Fibroblast of lung (primary cell): ENCODE measurements around the gene SPDYE6. TPM values are rescaled to one million over a fixed set of nuclear protein-coding genes. Genes with fewer than 3 reads are reported as not detected.
"Not testable (repeated sequence)": the region's sequence is repeated elsewhere in the genome, so short reads cannot be mapped to it uniquely, and the experiment has no call there.

Source experiments
- DNase-seq, 2 donors: peaks; one replicate each; pipeline versions ENCODE4 v3.0.0 to v3.0.0-alpha.2; 2010; ENCODE audit warnings: low read depth in 2 of 2
- H2AFZ ChIP-seq: 2 replicates; pipeline ENCODE4 v1.5.1; 2012; ENCODE audit warnings: low read length, control low read depth, inconsistent platforms
- H3K27ac ChIP-seq: 2 replicates; pipeline ENCODE4 v1.5.1; 2011; ENCODE audit warnings: low read length, control low read depth; ENCODE audit not compliant: insufficient read depth
- H3K27me3 ChIP-seq: 2 replicates; pipeline ENCODE4 v1.5.1; 2011; ENCODE audit warnings: mild to moderate bottlenecking, low read length; ENCODE audit not compliant: control insufficient read depth, insufficient read depth
- H3K36me3 ChIP-seq: 2 replicates; pipeline ENCODE4 v1.5.1; 2011; ENCODE audit warnings: low read length; ENCODE audit not compliant: control insufficient read depth, insufficient read depth
- H3K4me1 ChIP-seq: 2 replicates; pipeline ENCODE4 v1.5.1; 2011; ENCODE audit warnings: low read length; ENCODE audit not compliant: control insufficient read depth, insufficient read depth; ENCODE audit errors: extremely low read depth
- H3K4me2 ChIP-seq: 2 replicates; pipeline ENCODE4 v1.5.1; 2011; ENCODE audit warnings: low read length, control low read depth; ENCODE audit not compliant: insufficient read depth; ENCODE audit errors: extremely low read depth
- H3K4me3 ChIP-seq, 4 experiments: fragments of 200-600 bp in 1 of 4; sonication (generic) in 1 of 4; replicated peaks in 1 of 4; 2 replicates each; pipeline ENCODE4 v1.5.1; 2011 to 2016; ENCODE audit warnings: low read length in 4 of 4, low read depth in 3 of 4, mild to moderate bottlenecking in 3 of 4, control low read depth in 2 of 4, inconsistent platforms in 1 of 4, mixed read lengths in 1 of 4; ENCODE audit not compliant: insufficient read depth in 1 of 4; ENCODE audit errors: control extremely low read depth in 1 of 4
- H3K79me2 ChIP-seq: 2 replicates; pipeline ENCODE4 v1.5.1; 2012; ENCODE audit warnings: mild to moderate bottlenecking, low read length, inconsistent platforms; ENCODE audit not compliant: control insufficient read depth, insufficient read depth
- H3K9ac ChIP-seq: 2 replicates; pipeline ENCODE4 v1.5.1; 2011; ENCODE audit warnings: mild to moderate bottlenecking, low read length, control low read depth; ENCODE audit not compliant: insufficient read depth
- H3K9me3 ChIP-seq: 2 replicates; pipeline ENCODE4 v1.5.1; 2012; ENCODE audit warnings: low read depth, low read length; ENCODE audit not compliant: control insufficient read depth, insufficient read depth
- H4K20me1 ChIP-seq: 2 replicates; pipeline ENCODE4 v1.5.1; 2011; ENCODE audit warnings: low read length; ENCODE audit not compliant: control insufficient read depth, insufficient read depth; ENCODE audit errors: extremely low read depth
- CTCF ChIP-seq, 2 donors: IDR thresholded peaks in 1 of 2; conservative IDR thresholded peaks in 1 of 2; 1 replicate in 1 of 2; 2 replicates in 1 of 2; pipeline ENCODE4 v1.5.1; 2011 to 2012; ENCODE audit warnings: low read length in 2 of 2, control low read depth in 1 of 2, inconsistent platforms in 1 of 2, low read depth in 1 of 2, mild to moderate bottlenecking in 1 of 2
- EZH2 ChIP-seq: IDR thresholded peaks from 2 replicates; pipeline ENCODE4 v1.5.1; 2012; ENCODE audit warnings: low read length, control low read depth, mild to moderate bottlenecking; ENCODE audit errors: missing control alignments
- polyA plus RNA-seq, 2 donors: library from polyadenylated mRNA; depleted of rRNA in 1 of 2; stranded (reverse) in 1 of 2; unstranded in 1 of 2; fragments of >200 nt; gene quantifications; 2 replicates each; pipeline ENCODE4 v1.2.1, GENCODE V29; 2011 to 2012; ENCODE audit warnings: missing spikeins in 1 of 2
- total RNA-seq: library from RNA; depleted of rRNA; stranded (reverse); fragments of >200 nt; gene quantifications from 2 replicates; pipeline ENCODE4 v1.2.1, GENCODE V29; 2014

Gene SPDYE6
- total and polyA plus RNA-seq, 2 donors (not counting 1 experiment from before 2014, with no cell fraction given) = not detected

GRCh38 chr7:102389810-102390209 is 33.6 kb upstream of the SPDYE6 start:
- Histone ChIP-seq H3K4me3 (no peak overlapping the region), H3K4me1 (no peaks in the 10 kb centered on the region), H2AFZ (no peak overlapping the region), H3K79me2 (no peaks in the 10 kb centered on the region), H3K4me2 (no peak overlapping the region), H3K27ac (no peak overlapping the region), H3K9me3 (no peaks in the 10 kb centered on the region), H3K27me3 (no peaks in the 10 kb centered on the region), H3K9ac (no peak overlapping the region), H4K20me1 (no peaks in the 10 kb centered on the region), H3K36me3 (peaks cover 6% of the 10 kb centered on the region)
- no peak for DNase-seq
- no peak for TF ChIP-seq EZH2
- TF ChIP-seq CTCF (conservative IDR thresholded peaks at IDR 0.05 in 1 of 2, IDR thresholded peaks at IDR 0.05 in 1 of 2; ENCODE audit: low read depth in 1 of 2, low read length in 2 of 2) = no peak

- Histone ChIP-seq H3K4me2 (no peak overlapping the region), H3K9me3 (no peaks in the 10 kb centered on the region), H4K20me1 (no peaks in the 10 kb centered on the region), H3K4me1 (no peaks in the 10 kb centered on the region), H3K4me3 (no peak overlapping the region), H3K27ac (no peak overlapping the region), H3K27me3 (no peaks in the 10 kb centered on the region), H3K9ac (no peak overlapping the region), H3K36me3 (peaks cover 6% of the 10 kb centered on the region), H2AFZ (no peak overlapping the region), H3K79me2 (no peaks in the 10 kb centered on the region)
- no peak for DNase-seq
- TF ChIP-seq EZH2 (no peak), CTCF (conservative IDR thresholded peaks at IDR 0.05 in 1 of 2, IDR thresholded peaks at IDR 0.05 in 1 of 2; ENCODE audit: low read depth in 1 of 2, low read length in 2 of 2) (no peak)
Observed at GRCh38 chr7:102387064-102387463, 30.8 kb upstream of the SPDYE6 start.

- not testable (repeated sequence) for H3K36me3 ChIP-seq, H4K20me1 ChIP-seq, H3K4me1 ChIP-seq, H3K27me3 ChIP-seq, H3K4me3 ChIP-seq, H3K79me2 ChIP-seq, H3K9ac ChIP-seq, H3K9me3 ChIP-seq, DNase-seq, H3K4me2 ChIP-seq, H3K27ac ChIP-seq, H2AFZ ChIP-seq
Observed at GRCh38 chr7:102381696-102382425, 25.6 kb upstream of the SPDYE6 start.

- not testable (repeated sequence) for H3K4me2 ChIP-seq, H2AFZ ChIP-seq, H3K4me1 ChIP-seq, H3K9ac ChIP-seq, H3K36me3 ChIP-seq, H3K27ac ChIP-seq, H3K27me3 ChIP-seq, DNase-seq, H4K20me1 ChIP-seq, H3K79me2 ChIP-seq, H3K9me3 ChIP-seq, H3K4me3 ChIP-seq
Observed at GRCh38 chr7:102380837-102381236, 24.6 kb upstream of the SPDYE6 start.
